Epithelial cell of proximal tubule (primary cell): ENCODE measurements around the gene WNT10A. TPM values are rescaled to one million over a fixed set of nuclear protein-coding genes. Genes with fewer than 3 reads are reported as not detected.

Source experiments
- DNase-seq: peaks from one replicate; pipeline ENCODE4 v3.0.0-alpha.2; 2011; ENCODE audit warnings: low read depth
- H3K4me3 ChIP-seq: 2 replicates; pipeline ENCODE4 v1.5.1; 2011; ENCODE audit warnings: low read depth, mild to moderate bottlenecking, low read length
- CTCF ChIP-seq: conservative IDR thresholded peaks from 2 replicates; pipeline ENCODE4 v1.5.1; 2012; ENCODE audit warnings: low read depth, mild to moderate bottlenecking, low read length
- total RNA-seq: library from RNA; depleted of rRNA; stranded (reverse); fragments of >200 nt; gene quantifications from 2 replicates; pipeline ENCODE4 v1.2.3, GENCODE V29; 2015

Gene WNT10A
- total RNA-seq, 1 donor from 2014 or later: 1.2 TPM

DNA sequence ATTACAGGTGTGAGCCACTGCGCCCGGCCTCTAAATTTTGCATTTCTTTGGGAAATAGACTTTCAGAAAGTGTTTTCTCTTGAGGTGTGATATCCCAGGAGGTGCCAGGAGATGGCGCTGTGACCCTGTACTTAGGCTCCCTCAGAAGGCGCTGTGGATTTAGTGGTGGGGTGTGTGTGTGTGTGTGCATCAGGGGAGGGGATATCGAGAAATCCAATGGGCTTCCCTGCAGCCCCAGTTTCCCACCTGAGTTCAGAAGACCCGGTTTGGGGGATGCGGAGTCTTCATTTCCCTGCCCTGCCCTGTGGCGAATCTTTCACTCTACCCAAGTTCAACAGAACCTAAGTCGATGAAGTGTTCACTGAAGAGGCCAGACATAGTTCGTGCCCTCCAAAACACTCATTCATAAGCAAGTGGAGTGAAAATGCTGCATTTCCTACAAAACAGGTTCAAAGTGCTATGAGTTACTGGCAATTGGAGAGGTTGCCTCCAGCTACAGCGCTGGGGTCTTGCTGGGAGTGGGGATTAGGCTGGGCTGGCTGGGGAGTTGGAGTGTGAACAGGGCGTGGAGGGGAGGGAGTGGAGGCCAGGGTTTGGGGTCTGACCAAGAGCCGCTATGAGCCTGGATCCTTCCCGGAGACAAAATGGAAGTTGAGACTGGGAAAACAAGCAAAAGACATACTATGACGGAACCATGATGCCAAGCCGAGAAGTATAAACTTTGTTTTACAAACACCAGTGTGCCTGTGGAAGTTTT lies 27.6 kb upstream of the WNT10A start:
- no peak overlapping the region for H3K4me3 ChIP-seq
- no peak for DNase-seq
- TF ChIP-seq CTCF: peak; percentile 91

DNA sequence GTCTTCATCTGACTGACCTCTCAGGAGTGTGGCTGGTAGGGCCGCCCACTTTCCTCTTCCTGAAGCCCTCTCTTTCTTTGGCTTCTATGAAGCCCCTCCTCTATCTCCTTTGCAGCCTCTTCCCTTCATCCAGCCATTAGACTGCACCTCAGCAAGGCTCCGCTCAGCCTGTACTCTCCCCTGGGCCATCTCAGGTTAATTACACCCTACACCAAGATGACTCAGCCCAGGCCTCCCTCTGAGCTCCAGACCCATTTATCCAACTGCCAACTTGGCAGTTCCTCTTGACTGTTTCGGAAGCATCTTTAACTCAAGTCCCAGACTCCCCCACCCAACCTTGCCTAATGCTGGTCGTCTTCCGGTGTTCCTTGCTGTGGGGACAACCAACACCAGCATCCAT lies 26.9 kb upstream of the WNT10A start:
- DNase-seq: no peak

GRCh38 chr2:218854860-218855259 lies 25.8 kb upstream of the WNT10A start:
- TF ChIP-seq CTCF: no peak
- no peak for DNase-seq
- no peak overlapping the region for H3K4me3 ChIP-seq

More for the DNA sequence above, 26.9 kb upstream of the WNT10A start:
- no peak for TF ChIP-seq CTCF
- no peak overlapping the region for H3K4me3 ChIP-seq

DNA sequence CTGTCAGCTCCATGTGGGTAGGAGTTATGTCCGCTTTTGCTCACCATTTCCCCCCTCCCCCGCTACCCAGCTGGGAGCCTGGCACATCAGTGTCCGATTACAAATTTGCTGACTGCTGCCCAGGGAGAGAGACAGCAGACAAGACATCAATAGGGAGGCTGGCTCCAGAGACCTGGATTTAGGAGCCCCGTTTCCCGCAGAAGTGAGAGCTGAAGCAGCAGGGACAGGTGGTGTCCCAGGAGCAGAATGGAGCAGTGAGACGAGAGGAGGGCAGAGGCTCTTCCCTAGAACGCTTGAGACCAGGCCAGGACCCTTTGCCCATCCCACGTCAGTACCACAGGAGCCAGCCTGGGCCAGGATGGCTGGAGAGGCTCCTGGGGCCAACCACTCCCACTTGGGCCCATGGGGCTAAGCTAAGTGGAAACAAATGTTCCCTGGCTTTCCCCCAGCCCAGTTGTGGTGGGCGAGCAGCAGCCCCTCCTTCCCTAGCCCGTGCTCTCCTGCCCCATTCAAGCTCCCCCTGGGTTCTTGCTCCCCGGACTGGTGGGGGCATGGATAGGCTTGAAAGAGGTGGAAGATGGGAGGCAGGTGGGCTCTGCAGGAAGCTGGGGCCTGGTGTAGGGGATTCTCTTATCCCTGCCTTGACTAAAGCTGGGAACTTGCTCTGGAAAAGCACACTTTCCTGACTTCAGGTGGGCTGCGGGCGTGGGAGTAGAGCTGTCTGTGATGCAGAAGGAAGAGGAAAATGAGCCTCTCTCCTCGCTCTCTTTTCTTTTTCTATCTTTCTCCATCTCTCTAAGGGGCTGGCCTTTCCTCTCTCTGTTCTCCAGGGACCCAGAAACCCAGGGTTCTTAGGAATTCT lies 25.1 kb upstream of the WNT10A start:
- DNase-seq: no peak
- no peak for TF ChIP-seq CTCF
- no peak overlapping the region for H3K4me3 ChIP-seq

GRCh38 chr2:218856167-218856895 lies 24.3 kb upstream of the WNT10A start:
- DNase-seq: no peak
- TF ChIP-seq CTCF: no peak
- no peak overlapping the region for H3K4me3 ChIP-seq

DNA sequence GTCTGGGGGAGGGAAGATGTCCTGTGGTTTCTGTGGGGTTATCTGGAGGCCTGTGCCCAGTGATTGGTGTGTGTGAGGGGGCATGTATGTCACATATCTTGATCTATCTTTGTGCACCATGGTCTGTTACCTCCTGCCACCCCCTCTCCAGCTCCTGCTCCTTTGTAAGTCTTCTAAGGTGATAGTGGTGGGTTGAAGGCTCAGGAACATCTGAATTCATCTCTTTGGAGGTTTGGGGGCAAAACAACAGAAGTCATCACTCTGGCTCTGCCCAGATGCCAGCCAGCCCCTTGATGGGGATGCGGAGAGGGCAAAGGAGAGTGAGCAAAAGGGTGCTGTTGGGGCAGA lies 23.8 kb upstream of the WNT10A start:
- TF ChIP-seq CTCF: no peak
- no peak overlapping the region for H3K4me3 ChIP-seq
- DNase-seq: no peak
